Activated T-cell treated with anti-CD3 and anti-CD28 coated beads, Interleukin-2, amount 50 U/mL, for 1 hour (primary cell): ENCODE results near the gene HMCN2.

ENCODE experiments used
- DNase-seq: peaks from one replicate; pipeline ENCODE4 v3.0.0-alpha.2; 2020

The HMCN2 gene

DNA sequence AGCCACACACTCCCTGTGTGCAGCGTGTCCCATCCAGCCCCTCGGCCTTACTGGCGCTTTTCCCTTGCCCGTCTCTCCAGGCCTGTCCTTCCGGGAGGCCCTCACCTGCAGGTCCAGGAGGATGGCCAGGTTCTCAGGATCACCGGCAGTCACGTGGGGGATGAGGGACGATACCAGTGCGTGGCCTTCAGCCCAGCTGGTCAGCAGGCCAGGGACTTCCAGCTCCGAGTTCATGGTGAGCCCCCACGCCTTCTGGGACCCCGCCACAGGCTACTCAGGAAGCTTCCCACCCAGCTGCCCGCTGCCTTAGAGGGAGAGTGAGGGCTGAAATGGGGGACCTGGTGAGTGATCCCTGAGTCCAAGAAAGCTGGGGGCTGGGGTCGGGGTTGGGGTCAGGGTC is 85.8 kb downstream of the HMCN2 start:
- DNase-seq = no peak

DNA sequence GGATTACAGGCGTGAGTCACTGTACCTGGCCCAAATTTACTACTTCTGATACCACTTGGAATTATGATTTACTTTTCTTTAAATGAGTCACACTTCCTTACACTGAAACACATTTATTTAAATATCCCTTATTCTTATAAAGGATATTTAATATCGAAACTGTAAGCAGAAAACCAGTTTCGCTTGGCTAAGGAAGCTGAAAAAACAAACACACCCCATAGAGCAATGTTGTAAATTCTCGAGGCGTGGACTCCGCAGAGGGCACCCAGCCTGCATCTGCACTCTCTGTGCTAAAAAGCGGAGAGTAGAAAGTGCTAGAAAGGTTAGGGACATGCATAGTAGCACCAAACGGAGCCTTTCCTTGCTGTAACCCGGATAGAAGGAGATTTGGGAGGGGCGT is 86.5 kb downstream of the HMCN2 start:
- no peak for DNase-seq

DNA sequence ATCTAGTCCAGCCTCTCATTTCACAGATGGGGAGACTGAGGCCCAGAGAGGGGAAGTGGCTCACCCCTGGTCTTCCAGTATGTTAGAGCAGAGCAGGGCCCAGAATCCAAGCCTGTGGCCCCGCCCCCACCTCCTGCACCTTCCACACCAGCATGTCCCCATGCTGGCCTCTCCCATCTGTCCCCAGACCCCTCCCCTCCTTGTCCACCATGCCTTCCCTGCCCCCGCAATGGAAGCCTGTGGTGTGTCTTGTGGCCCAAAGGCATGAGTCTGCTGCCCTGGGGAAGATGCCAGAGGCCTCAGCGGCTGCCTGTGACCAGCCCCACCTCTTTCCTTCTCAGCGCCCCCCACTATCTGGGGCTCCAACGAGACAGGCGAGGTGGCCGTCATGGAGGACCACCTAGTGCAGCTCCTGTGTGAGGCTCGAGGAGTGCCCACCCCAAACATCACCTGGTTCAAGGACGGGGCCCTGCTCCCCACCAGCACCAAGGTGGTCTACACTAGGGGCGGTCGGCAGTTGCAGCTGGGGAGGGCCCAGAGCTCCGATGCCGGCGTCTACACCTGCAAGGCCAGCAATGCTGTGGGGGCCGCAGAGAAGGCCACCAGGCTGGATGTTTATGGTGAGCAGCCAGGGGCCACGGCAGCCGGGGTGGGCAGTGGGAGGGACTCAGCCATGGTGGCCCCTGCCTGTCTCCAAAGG is 87.2 kb downstream of the HMCN2 start:
- no peak for DNase-seq

DNA sequence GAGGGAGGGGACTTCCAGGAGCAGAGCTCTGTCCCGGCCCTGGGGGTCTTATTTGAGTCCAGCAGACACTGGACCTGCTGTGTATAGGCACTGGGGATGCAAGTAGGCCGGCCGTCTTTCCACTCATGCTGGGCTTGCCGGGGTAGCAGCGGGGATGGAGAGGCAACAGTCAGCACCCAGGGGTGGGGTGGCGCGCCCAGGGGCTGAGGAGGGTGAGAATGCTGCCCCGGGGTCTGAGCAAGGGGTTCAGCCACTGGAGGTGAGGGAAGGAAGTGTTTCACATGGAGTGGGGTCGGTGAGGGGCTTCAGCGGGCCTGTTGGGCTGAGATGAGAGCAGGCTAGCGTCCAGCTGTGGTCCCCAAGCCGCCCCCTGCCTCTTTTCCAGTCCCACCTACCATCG is 88.8 kb downstream of the HMCN2 start:
- DNase-seq = no peak

DNA sequence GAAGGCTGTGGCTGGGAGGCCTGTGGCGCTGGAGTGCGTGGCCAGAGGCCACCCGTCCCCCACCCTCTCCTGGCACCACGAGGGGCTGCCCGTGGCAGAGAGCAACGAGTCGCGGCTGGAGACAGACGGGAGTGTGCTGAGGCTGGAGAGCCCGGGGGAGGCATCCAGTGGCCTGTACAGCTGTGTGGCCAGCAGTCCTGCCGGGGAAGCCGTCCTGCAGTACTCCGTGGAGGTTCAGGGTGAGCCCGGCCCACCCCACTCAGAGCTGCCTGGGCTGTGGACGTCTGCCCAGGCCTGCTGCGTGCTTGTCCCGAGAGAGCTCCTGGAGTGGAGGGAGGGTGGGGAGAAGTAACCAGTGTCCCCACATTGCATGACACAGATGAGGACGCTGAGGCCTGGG is 89.2 kb downstream of the HMCN2 start:
- DNase-seq = no peak

DNA sequence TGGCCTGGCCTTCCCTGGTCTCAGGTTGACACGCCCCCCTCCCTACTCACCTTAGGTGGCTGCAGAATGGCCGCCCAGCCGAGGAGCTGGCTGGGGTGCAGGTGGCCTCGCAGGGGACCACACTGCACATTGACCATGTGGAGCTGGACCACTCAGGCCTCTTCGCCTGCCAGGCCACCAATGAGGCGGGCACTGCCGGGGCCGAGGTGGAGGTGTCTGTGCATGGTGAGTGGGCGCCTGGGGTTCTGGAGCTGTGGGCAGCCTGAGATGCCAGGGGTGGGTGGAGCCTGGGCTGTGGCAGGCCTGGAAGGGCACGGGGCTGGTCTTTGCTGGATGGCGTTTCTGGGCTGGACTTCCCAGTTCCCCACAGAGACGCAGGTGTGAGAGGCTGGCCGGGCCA is 90.5 kb downstream of the HMCN2 start:
- DNase-seq = no peak

DNA sequence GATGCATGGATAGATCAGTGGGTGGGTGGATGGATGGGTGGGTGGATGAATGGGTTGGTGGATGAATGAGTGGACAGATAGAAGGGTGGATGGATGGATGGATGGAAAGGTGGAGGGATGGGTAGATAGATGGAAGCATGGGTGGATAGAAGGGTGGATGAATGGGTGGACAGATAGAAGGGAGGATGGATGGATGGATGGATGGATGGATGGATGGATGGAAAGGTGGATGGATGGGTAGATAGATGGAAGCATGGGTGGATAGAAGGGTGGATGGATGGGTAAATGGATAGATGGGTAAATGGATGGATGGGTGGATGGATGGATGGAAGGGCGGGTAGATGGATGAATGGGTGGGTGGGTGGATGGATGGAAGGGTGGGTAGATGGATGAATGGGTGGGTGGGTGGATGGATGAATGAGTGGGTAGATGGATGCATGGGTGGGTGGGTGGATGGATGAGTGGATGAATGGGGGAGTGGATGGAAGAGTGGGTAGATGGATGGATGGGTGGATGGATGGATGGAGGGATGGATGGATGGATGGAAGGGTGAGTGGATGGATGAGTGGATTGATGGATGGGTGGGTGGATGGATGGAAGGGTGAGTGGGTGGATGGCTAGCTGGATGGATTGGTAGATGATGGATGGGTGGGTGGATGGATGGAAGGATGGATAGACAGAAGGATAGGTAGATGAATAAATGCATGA is 91.5 kb downstream of the HMCN2 start:
- no peak for DNase-seq

DNA sequence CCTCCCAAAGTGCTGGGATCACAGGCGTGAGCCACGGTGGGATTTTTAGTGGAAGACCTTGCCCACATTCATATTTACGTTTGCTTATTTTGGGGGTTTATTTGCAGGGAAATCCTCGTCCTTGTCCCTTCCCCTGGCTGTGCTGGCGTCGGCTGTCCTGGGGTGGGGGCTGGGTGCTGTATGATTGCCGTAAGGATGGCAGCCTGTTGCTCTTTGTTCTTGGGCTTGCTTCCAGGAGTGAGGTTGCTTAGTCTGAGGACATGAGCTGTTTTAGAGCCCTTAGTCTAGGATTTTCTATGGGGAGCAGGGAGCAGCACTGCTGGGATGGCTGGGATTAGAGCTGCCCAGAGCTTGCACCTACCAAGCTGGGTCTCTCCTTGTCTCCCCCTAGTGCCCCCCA is 93.4 kb downstream of the HMCN2 start:
- DNase-seq = no peak

DNA sequence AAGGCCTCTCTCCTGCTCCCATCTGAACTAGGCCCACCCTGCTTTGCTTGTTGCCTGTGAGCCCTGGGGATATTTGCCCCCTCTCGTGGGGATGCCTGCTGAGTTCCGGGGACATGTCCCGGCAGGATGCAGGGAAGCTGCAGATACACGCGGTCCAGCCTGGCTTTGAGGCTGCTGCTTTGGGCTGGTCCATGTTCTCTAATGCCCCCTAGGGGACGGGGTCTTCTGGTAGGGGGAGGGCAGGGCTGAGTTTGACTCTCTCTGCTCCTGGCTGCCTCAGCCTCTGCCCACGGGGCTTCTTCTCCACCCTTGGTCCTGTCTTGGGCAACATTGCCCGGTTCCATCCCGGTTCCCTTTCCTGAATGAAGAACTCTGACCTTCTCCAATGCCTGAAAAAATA is 94.3 kb downstream of the HMCN2 start:
- DNase-seq = no peak

DNA sequence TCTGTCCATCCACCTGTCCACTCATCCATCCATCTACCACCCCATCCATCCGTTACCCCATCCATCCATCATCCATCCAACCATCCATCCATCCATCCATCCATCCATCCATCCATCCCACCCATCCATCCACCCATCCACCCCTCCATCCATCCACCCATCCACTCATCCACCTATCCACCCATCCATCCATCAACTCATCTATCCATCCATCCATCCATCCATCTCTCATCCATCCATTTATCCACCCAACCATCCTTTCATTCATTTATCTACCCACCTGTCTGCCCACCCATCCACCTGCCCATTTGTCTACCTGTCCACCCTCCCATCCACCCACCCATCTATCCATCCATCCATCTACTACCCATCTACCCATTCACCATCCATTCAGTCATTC is 95.1 kb downstream of the HMCN2 start:
- no peak for DNase-seq

DNA sequence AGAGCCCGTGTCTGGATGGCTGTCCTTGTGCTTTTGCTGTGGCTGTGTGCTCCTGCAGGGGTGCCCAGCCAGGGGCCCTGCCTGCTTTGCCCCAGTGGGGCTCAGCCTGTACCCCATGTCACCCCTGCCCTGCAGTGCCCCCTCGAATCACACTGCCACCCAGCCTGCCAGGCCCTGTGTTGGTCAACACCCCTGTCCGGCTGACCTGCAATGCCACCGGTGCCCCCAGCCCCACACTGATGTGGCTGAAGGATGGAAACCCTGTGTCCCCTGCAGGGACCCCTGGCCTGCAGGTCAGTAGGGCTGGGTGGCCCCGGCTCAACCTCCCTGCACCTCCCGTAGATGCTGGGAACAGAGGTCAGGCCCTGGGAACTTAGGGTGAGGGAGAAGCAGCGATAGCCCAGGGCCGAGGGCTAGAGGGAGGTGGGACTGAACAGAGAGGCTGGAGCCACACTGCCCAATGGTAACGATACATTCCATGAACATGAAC is 96.4 kb downstream of the HMCN2 start:
- no peak for DNase-seq

DNA sequence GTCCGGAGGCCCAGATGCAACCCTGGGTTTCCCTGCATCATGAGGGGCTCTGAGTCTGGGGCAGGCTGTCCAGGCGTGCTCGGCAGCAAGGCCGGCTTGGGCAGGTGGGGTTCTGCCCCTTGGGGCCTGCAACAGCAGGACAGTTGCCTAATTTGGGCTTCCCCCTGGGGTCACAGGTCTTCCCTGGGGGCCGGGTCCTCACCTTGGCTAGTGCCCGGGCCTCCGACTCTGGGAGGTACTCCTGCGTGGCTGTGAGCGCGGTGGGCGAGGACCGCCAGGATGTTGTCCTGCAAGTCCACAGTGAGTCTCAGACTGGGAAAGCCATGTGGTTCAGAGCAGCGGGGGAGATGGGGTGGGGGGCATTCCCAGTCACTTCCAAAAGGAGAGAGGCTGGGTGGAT is 97.1 kb downstream of the HMCN2 start:
- no peak for DNase-seq

DNA sequence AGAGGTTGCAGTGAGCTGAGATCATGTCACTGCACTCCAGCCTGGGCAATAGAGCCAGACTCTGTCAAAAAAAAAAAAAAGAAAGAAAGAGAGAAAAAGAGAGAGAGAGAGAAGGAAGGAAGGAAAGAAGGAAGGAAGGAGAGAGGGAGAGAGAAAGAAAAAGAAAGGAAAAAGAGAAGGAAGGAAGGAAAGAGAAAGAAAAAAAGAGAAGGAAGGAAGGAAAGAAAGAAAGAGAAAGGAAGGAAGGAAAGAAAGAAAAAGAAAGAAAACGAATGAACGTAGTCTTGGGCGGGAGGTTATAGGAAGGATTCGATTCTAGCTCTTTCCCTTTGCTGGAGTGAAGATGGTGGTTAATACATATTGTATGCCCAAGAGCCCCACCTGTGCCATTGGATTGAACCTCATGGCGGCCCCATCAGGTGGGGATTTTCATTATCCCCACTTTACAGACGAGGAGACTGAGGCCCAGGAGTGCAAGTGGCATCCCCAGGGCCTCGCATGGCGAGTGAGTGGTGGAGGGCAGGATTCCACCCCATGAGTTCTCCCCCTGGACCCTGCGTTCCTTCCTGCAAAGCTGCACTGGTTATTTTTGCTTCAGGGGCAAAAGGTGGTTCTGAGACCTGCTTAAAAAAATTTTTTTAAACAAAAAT is 98.3 kb downstream of the HMCN2 start:
- no peak for DNase-seq

DNA sequence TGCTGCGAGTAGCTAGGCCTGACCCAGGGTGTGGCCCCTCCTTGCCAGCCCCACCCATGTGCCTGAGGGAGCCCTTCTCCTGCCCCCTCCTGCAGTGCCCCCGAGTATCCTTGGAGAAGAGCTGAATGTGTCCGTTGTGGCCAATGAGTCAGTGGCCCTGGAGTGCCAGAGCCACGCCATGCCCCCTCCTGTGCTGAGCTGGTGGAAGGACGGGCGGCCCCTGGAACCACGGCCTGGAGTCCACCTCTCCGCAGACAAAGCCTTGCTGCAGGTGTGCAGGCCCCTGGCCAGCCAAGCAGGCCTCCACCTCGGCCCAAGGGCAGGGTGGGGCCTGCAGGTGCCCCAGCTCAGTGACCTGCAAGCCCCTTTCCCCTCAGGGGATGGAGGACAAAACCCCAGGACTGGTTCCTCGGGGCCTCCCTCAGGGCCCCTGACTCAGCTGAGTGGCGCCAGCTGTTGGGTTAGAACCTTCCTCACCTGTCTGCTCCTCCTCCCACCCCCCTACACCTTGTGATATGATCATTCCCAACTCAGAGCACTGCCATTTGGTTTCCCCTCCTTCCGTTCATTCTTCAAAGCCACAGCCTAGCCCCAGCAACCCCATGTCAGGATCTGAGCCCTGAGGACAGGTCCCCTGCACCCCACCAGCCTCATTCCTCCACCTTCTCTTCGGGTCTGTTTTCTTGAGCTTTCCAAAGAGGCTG is 99.2 kb downstream of the HMCN2 start:
- DNase-seq = no peak

DNA sequence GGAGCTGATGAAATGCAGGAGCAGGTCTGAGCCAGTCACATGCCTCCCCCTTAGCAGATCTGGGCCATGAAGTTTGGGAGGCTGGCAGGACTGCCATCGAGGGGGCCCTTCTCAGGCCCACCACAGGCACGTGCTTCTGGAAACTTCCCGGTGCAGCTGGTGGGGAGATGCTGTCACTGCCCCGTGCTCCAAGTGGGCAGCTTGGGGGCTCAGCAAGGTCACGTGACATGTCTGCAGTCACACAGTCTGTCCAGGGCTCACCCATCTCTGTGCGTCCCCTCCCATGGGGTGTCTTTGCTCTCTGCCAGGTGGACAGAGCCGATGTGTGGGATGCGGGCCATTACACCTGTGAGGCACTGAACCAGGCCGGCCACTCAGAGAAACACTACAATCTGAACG is 99.8 kb downstream of the HMCN2 start:
- no peak for DNase-seq

DNA sequence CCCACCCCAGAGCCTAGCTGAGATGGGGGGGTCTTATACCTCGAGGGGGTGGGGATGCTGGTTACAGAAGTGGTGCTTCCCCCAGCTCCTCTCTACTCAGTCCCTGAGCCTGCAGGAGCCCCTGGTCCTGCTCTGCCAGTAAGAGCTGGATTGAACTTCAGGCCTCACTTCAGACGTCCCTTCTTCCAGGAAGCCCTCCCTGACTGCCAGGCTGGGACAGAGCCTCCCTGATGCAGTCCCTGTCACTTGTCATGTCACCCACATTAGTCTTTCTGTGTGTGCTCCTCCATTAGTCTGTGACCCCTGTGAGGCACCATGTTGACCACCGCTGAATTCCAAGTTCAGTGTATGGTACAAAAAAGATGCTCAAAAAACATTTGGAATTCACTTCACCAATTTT is 100.5 kb downstream of the HMCN2 start:
- no peak for DNase-seq

DNA sequence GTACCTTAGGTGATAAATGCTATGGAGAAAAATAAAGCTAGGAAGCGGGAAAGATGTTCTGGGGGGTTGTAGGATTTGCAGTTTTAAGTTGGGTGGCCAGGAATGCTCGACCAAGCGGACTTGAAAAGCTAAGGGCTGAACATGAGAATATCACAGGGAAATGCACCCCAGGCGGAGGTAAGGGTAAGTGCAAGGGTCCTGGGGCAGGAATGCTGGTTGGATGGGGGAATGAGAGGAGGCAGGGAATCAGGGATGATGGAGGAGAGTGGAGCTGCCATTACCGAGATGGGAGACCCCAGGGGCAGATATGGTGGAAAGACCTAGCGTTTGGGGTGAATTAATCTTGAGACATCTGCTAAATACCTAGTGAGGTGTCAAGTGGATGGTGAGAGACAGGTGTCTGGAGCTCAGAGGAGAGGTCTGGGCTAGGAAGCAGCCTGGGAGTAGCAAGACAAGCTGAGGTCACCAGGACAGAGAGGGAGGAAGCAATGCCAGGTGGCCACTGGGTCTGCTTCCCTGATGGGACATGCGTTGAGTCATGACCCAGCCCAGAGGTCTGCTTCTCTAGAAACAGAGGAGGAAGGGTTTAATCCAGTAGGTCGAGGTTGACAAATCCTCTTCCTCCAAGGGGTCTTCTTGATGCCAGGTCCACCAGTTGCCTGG is 101.5 kb downstream of the HMCN2 start:
- DNase-seq = no peak

DNA sequence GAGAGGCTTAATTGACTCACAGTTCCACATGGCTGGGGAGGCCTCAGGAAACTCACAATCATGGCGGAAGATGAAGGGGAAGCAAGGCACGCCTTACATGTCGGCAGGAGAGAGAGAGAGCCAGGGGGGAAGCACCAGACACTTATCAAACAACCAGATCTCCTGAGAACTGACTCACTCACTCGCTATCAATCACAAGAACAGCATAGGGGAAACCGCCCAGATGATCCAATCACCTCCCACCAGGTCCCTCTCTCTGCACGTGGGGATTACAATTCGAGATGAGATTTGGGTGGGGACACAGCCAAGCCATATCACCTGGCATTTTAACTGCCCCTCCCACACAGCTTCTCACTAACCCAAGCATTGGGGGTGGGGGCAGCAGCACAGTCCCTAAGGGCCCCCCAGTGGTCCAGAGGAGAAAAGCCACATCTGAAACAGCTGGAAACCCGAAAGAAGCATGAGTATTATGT is 103.1 kb downstream of the HMCN2 start:
- DNase-seq = no peak

DNA sequence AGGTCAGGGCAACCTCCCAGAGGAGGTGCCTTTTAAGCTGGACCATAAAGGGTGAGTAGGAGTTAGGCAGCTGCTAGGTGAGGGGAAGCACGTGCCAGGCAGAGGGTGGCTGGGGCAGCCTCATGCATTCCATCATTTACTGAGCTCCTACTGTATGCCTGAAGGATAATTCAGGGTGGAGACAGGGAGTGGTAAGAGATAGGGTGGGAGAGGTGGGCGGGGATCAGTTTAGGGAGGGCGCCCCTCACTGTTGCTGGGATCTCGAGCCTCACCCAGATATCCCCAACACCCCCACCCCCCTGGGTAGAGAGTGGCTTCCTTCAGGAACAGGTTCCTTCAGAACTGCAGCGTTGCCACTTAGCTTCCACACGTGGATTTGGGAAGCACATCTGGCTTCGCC is 104.7 kb downstream of the HMCN2 start:
- no peak for DNase-seq

DNA sequence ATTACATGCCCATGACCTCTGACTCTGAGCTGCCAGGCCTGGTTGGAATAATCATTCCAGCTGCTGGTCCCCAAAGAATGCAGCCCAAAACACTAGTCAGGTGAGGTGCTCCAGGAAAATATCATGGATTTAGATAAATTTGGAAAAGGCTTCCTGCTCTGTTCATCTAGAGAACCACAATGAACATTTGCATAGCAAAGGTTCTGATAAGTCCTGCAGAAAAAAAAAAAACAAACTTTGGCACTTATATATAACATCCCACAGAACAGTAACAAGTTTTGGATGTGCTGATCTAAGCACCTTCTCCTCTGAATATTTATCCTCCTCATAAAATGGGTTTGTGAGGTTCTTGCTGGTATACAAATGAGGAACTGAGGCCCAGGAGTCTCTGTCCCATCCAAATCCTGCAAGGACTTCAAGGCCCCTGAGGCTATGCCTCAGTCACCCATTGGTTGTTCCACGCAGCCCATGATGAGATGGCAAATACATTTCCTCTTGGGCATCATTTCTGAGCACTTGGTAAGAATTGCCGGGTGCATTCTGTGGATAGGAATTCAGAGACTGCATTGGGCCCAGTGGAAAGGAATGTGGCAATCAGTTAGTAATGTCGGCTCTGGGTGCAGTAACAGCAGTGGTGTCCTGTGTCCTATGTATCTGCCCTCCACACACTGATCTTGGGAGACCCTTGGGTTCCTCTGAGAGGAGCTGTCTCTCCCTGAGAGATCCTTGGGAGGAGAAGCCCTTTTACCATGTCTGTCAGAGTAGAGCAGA is 105.8 kb downstream of the HMCN2 start:
- no peak for DNase-seq

DNA sequence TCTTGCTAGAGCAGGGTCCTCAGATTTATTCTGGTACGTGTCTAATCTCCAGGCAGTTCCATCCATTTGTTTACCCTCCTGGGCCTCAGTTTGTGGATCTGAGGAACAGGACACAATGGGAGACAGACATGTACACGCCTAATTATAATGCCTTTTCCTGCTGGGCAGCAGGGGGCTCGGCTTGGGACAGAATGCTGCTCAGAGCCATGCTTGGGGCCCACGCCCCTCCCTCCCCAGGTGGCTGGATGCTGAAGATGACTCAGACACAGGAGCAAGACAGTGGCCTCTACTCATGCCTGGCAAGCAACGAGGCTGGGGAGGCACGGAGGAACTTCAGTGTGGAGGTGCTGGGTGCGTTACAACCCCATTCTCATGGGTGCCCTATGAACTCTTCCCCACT is 106.5 kb downstream of the HMCN2 start:
- no peak for DNase-seq

DNA sequence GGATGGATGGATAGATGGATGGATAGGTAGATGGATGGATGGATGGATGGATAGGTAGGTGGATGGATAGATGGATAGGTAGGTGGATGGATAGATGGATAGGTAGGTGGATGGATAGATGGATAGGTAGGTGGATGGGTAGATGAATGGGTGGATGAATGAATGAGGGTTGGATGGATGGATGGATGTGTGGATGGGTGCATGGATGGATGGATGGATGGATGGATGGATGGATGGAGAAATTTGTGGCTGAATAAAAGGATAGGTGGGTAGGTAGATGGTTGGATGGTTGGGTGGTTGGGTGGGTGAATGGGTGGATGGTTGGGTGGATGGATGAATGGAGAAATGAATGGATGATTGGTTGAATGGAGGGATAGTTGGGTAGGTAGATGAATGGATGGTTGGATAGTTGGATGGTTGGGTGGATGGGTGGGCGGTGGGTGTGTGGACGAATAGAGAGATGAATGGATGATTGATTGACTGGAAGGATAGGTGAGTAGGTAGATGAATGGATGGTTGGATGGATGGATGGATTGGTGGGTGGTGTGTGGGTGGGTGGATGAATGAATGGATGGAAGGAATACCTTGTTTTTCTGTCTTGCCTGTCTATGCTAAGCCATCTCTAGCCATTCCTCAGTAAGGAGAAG is 108.2 kb downstream of the HMCN2 start:
- DNase-seq = no peak
